Measurements from ENCODE around the gene PLEKHA5.

PLEKHA5 gene

DNA sequence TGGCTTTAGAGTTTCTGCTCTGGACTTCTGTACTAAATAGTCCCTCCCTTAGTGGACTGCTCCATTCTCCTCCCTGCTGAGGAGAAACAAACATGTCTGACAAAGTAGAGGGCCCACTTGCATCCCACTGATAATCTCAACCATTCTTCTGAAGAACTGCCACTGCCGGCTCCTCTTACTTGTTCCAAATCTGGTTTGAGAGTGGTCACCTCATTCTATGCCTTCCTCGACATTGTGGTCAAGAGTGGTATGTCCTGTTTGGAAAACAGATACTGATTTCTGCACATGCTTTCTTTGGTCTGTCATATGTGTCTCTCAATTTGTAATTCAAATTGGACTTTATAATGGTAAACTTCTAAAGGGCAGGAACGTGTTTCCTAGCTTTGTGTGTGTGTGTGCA is 36.3 kb upstream of the PLEKHA5 start:
- no peak overlapping the region for H3K4me3 ChIP-seq (ENCODE audit: low read length)
- no peak for DNase-seq (ENCODE audit: low read depth)
- TF ChIP-seq, protein P1, sequence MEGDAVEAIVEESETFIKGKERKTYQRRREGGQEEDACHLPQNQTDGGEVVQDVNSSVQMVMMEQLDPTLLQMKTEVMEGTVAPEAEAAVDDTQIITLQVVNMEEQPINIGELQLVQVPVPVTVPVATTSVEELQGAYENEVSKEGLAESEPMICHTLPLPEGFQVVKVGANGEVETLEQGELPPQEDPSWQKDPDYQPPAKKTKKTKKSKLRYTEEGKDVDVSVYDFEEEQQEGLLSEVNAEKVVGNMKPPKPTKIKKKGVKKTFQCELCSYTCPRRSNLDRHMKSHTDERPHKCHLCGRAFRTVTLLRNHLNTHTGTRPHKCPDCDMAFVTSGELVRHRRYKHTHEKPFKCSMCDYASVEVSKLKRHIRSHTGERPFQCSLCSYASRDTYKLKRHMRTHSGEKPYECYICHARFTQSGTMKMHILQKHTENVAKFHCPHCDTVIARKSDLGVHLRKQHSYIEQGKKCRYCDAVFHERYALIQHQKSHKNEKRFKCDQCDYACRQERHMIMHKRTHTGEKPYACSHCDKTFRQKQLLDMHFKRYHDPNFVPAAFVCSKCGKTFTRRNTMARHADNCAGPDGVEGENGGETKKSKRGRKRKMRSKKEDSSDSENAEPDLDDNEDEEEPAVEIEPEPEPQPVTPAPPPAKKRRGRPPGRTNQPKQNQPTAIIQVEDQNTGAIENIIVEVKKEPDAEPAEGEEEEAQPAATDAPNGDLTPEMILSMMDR (IDR thresholded peaks at IDR 0.05; ENCODE audit: insufficient read depth, low read depth, low read length, missing control alignments) = no peak

DNA sequence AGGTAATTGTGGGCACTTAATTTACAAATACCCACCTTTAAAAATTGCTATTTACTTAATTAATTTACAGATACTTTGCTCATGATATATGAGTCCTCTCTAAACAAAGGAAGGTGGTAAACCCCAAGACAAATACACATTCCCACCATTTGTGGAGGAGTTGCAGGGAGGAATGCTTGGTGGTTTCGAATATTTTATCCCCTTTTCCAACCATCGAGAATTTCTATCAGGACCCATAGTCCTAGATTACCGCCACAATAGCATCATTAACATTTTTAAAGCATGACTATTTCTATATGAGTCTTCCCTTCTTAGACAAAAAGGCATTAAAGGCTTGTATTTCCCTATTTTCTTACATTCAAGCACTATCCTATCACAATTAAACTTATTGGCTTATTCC is 34.2 kb upstream of the PLEKHA5 start:
- TF ChIP-seq, protein P1 (IDR thresholded peaks at IDR 0.05; ENCODE audit: insufficient read depth, low read depth, low read length, missing control alignments) = no peak
- no peak overlapping the region for H3K4me3 ChIP-seq (ENCODE audit: low read length)
- DNase-seq (ENCODE audit: low read depth) = no peak

DNA sequence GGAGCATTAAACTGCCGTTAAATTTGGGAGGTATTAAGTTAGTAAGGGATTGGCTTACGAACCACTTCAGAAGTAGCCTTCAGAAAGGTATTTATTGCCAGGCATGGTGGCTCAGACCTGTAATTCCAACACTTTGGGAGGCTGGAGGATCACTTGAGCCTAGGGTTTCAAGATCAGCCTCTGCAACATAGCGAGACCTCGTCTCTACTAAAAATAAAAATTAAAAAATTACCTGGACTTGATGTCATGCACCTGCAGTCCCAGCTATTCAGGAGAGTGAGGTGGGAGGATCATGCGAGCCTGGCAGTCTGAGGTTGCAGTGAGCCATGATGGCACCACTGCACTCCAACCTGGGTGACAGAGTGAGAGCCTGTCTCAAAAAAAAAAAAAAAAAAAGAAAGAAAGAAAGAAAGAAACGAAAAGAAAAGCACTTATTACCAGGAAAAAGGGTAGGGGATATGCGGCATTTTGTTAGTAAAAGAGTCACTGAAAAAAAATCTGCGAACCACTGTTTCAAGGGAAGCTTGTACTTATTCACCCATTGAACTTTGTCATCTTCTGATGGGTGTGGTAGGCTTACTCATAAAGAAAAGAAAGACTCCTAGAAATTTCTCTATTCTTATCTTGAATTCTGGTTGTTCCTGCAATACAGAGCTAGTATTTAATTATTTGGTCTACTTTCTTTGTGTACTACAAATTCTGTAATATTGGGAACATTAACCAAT is 33.6 kb upstream of the PLEKHA5 start:
- peak; percentile 72 for DNase-seq (ENCODE audit: low read depth)
- H3K4me3 ChIP-seq (ENCODE audit: low read length) = no peak overlapping the region
- TF ChIP-seq, protein P1 (IDR thresholded peaks at IDR 0.05; ENCODE audit: insufficient read depth, low read depth, low read length, missing control alignments) = no peak

DNA sequence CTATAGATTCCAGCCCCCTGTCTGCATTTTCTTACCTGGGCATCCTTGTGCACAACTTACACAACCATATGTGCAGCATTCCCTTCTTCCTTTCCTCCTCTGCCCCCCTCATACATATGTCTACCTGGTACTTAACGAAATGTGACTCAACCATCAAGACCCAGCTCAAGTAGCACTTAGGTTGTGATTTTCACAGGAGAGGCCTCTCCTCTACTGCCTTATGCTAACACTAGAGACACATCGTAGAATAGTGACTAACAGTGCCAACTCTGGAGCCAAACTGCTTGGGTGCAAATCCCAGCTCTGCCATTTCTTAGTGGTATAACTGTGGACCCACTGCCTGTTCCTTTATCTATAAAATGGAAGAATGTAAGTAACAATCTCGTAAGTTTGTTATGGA is 24.1 kb upstream of the PLEKHA5 start:
- H3K4me3 ChIP-seq (ENCODE audit: low read length) = no peak overlapping the region
- TF ChIP-seq, protein P1 (IDR thresholded peaks at IDR 0.05; ENCODE audit: insufficient read depth, low read depth, low read length, missing control alignments) = no peak
- no peak for DNase-seq (ENCODE audit: low read depth)

DNA sequence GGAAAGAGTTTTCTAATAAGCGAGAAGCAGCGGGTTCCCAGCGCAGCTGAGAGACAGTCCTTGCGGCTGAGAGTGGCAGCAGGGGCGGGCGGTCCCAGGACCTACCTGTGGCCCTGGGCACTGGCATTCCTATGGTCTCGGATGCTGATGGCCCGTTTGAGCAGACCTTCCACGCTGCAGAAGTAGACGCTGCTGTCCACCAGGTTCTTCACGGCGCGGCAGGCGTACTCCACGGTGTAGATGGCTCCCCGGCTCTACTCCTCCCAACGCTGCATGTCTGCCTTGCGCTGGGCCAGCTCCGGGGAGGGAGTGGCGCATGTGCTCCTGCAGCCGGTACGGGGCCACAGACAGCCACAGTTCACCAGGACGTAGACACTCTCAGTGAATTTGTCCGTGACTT is 21.8 kb upstream of the PLEKHA5 start:
- no peak overlapping the region for H3K4me3 ChIP-seq (ENCODE audit: low read length)
- TF ChIP-seq, protein P1 (IDR thresholded peaks at IDR 0.05; ENCODE audit: insufficient read depth, low read depth, low read length, missing control alignments) = no peak
- no peak for DNase-seq (ENCODE audit: low read depth)

DNA sequence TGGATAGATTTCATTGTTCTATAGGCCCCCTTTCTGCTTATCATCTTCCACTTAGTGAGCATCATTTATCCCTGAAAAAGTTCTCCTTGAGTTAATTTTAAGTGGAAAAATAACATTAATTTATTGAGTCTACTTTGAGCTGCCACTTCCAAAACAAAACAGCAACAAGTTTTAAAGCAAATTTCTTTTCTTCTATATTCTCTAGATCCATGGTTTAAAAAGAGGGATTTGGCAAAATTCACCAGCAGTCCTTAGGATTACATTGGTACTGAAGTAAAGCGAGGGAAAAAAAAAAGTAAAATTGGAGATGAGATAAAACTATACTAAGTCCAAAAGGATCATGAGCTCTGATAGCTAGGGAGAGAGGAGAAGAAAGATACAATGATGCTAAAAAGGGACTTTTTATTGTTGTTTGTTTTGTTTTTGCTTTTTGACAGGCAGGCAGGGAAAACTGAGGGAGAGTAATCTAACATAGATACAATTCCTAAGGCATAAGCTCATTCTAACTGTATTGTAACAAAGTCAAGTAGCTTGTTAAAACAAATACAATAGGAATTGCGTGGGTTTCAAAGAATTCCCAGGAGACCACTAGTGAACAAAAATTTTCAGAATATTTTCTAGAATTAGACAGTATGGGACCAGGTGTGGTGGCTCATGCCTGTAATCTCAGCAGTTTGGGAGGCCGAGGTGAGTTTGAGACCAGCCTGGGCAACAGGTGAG is 19.2 kb upstream of the PLEKHA5 start:
- TF ChIP-seq, protein P1 (IDR thresholded peaks at IDR 0.05; ENCODE audit: insufficient read depth, low read depth, low read length, missing control alignments) = no peak
- DNase-seq (ENCODE audit: low read depth) = no peak
- no peak overlapping the region for H3K4me3 ChIP-seq (ENCODE audit: low read length)
